Subcutaneous abdominal adipose tissue (tissue), 5 donors: Measurements from ENCODE around the gene DET1.
"Not testable (repeated sequence)": the region's sequence is repeated elsewhere in the genome, so short reads cannot be mapped to it uniquely, and the experiment has no call there.

ENCODE experiments used
- H3K27ac ChIP-seq: one replicate; pipeline ENCODE4 v1.7.0; 2013; ENCODE audit warnings: low read depth, mild to moderate bottlenecking, inconsistent platforms, low read length, moderate library complexity
- H3K27me3 ChIP-seq, 5 donors: one replicate each; pipeline ENCODE4 v1.7.0; 2013; ENCODE audit warnings: low read length in 5 of 5, inconsistent platforms in 1 of 5; ENCODE audit not compliant: control insufficient read depth in 5 of 5, insufficient read depth in 4 of 5
- H3K36me3 ChIP-seq, 5 donors: one replicate each; pipeline ENCODE4 v1.7.0; 2013; ENCODE audit warnings: low read length in 5 of 5; ENCODE audit not compliant: control insufficient read depth in 5 of 5, insufficient read depth in 5 of 5
- H3K4me1 ChIP-seq, 5 donors: one replicate each; pipeline ENCODE4 v1.7.0; 2013; ENCODE audit warnings: low read length in 5 of 5, mild to moderate bottlenecking in 3 of 5, moderate library complexity in 1 of 5; ENCODE audit not compliant: control insufficient read depth in 5 of 5, insufficient read depth in 5 of 5
- H3K4me3 ChIP-seq, 5 donors: one replicate each; pipeline ENCODE4 v1.7.0; 2013; ENCODE audit warnings: low read length in 5 of 5, low read depth in 1 of 5
- H3K9ac ChIP-seq, 5 donors: one replicate each; pipeline ENCODE4 v1.7.0; 2013; ENCODE audit warnings: low read length in 5 of 5, mild to moderate bottlenecking in 4 of 5, moderate library complexity in 3 of 5
- H3K9me3 ChIP-seq, 5 donors: one replicate each; pipeline ENCODE4 v1.7.0; 2013; ENCODE audit warnings: low read length in 5 of 5; ENCODE audit not compliant: control insufficient read depth in 5 of 5
- donor health status: healthy.
- donor health status: healthy.
- donor health status: healthy.
- donor health status: healthy.
- donor health status: healthy.

DET1 gene

GRCh38 chr15:88541709-88542341 is 4.7 kb downstream of the DET1 start:
- H3K4me1 ChIP-seq = peaks cover 0 to 6% (median under 1%) of the 10 kb centered on the region in 5 donors

GRCh38 chr15:88541111-88541510 is 5.4 kb downstream of the DET1 start:
- H3K4me3 ChIP-seq, H3K27ac ChIP-seq, H3K9me3 ChIP-seq, H3K27me3 ChIP-seq, H3K36me3 ChIP-seq, H3K9ac ChIP-seq, H3K4me1 ChIP-seq: not testable (repeated sequence)

More at GRCh38 chr15:88541709-88542341, 4.7 kb downstream of the DET1 start:
- Histone ChIP-seq H3K27me3 (no peaks in the 10 kb centered on the region), H3K9me3 (no peaks in the 10 kb centered on the region), H3K9ac (peak overlapping the region in 1 of 5 donors; percentile 32), H3K4me3 (no peak overlapping the region), H3K27ac (no peak overlapping the region), H3K36me3 (peaks cover 0 to 4% (median 0%) of the 10 kb centered on the region in 5 donors)

- not testable (repeated sequence) for H3K27ac ChIP-seq
Measured at GRCh38 chr15:88540350-88540749, 6.1 kb downstream of the DET1 start.

DNA sequence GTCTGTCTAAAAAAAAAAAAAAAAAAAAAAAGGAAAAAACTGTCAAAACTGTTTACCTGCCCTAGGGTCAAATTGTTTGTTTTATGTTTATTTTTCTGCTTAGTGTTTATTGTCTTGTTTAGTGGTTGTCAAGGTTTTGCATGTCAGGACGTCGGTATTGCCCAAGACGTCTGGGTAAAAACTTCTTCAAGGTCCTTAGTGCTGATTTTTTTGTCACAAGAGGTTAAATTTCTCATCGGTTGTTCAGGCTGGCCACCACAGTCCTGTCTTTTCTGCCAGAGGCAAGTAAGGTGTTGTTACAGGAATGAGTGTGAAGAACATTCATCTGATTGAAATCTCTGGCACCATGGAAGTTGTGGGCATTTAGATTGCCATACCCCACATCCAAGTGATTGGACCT is 7.0 kb downstream of the DET1 start:
- Histone ChIP-seq H3K9ac (no peak overlapping the region), H3K36me3 (peaks cover 0 to 4% (median 0%) of the 10 kb centered on the region in 5 donors), H3K4me3 (no peak overlapping the region), H3K9me3 (peaks cover 0 to 2% (median 0%) of the 10 kb centered on the region in 5 donors), H3K27ac (no peak overlapping the region), H3K4me1 (peaks cover 0 to 2% (median 0%) of the 10 kb centered on the region in 5 donors), H3K27me3 (no peaks in the 10 kb centered on the region)

More at GRCh38 chr15:88540350-88540749, 6.1 kb downstream of the DET1 start:
- not testable (repeated sequence) for H3K9ac ChIP-seq, H3K4me1 ChIP-seq, H3K9me3 ChIP-seq, H3K27me3 ChIP-seq, H3K4me3 ChIP-seq, H3K36me3 ChIP-seq

DNA sequence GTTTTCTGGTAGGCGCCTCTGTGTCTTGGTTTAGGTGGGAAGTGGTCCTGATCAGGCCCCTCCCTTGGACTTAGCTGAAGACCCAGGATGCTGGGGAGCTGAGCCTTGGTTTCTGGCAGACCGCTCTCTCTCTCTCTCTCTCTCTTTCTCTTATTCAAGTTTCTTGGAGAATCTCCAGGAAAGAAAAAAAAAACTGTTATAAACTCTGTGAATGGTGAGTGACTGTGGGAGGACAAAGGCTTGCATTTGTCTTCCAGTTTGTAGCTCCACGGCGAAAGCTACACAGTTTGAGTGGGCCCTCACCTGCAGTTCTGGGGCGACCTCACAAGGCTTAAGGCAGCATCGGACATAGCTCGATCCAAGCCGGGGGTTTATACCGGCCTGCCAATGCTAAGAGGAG is 7.5 kb downstream of the DET1 start:
- peaks cover 0 to 5% (median 0%) of the 10 kb centered on the region in 5 donors for H3K9me3 ChIP-seq
- no peak overlapping the region for H3K27ac ChIP-seq
- H3K4me3 ChIP-seq = no peak overlapping the region
- H3K36me3 ChIP-seq = peaks cover 0 to 4% (median 0%) of the 10 kb centered on the region in 5 donors
- peaks cover 0 to 5% (median 0%) of the 10 kb centered on the region in 5 donors for H3K4me1 ChIP-seq
- no peaks in the 10 kb centered on the region for H3K27me3 ChIP-seq
- no peak overlapping the region for H3K9ac ChIP-seq

DNA sequence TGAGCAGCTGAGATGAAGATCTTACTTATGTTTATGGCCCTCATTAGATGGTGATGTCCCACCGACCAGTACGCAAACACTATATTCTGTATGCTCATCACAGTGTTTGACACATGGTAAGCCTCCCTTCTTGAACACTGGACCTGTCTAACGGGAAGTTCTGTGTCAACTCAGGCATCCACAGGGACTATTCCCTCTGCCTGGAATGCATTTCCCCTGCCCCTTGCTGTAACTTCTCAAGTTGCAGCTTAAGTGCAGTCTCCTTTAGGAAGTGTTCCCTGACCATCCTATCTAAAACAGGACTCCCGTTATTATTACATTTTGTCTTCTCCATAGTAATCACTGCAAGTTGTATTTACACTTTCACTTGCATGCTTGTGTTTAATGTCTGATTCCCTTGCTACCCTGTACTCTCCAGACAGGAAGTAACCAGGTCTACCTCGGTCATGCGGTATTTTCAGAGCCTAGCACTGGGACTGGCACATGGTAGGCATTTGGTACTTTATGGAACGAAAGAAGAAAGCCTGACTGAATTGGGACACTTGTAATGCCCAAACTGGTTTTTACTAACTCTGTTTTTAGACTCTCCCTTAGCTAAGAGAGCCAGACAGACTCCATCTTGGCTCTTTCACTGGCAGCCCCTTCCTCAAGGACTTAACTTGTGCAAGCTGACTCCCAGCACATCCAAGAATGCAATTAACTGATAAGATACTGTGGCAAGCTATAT is 8.7 kb downstream of the DET1 start:
- Histone ChIP-seq H3K4me1 (peaks cover 0 to 5% (median 0%) of the 10 kb centered on the region in 5 donors), H3K9ac (no peak overlapping the region), H3K27ac (no peak overlapping the region), H3K27me3 (no peaks in the 10 kb centered on the region), H3K9me3 (peaks cover 0 to 5% (median 0%) of the 10 kb centered on the region in 5 donors), H3K4me3 (no peak overlapping the region), H3K36me3 (no peaks in the 10 kb centered on the region)

DNA sequence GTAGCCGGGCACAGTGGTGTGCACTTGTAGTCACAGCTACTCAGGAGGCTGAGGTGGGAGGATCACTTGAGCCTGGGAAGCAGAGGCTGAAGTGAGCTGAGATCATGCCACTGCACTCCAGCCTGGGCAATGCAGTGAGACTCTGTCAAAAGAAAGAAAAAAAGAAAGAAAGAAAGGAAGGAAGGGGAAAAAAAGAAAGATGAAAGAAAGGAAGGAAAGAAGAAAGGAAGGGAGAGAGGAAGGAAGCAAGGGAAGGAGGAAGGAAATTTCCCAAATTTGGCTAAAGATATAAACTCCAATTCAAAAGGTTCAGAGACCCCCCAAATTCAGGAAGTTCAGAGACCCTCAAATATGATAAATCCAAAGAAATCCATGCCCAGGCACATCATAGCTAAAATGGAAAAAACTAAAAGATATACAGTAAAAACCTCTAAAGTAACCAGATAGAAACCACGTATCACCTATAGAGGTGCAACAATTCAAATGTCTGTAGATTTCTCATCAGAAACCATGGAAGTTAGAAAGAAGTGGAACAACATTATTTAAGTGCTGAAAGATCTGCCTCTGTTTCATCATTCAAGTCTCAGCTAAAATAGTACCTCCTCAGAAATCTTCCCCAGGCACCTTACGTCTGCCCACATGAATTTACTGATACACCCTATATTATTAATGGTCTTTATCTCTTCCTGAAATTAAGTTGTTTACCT is 10.7 kb downstream of the DET1 start:
- Histone ChIP-seq H3K9ac (no peak overlapping the region), H3K4me1 (peaks cover 0 to 5% (median 0%) of the 10 kb centered on the region in 5 donors), H3K27ac (no peak overlapping the region), H3K27me3 (no peaks in the 10 kb centered on the region), H3K36me3 (peaks cover 3 to 8% (median 7%) of the 10 kb centered on the region in 5 donors), H3K9me3 (peaks cover 0 to 5% (median 0%) of the 10 kb centered on the region in 5 donors), H3K4me3 (no peak overlapping the region)

DNA sequence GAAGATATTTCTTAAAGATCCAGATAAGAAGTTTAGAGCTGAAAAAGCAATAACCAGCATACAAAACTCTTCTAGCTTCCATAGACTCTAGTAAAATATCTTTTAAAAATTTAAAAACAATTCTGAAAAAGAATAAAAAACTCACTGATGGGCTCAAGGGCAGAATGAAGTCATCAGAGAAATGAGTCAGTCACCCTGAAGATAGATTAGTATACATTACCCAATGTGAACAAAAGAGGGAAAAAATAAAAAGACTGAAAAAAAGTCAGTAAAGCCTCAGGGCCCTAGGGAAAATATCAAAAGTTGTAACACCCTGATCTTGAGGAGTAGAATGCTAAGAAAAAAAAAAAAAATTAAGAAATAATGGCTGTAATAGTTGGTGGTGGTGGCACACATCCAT is 11.4 kb downstream of the DET1 start:
- peaks cover 7 to 14% (median 14%) of the 10 kb centered on the region in 5 donors for H3K36me3 ChIP-seq
- no peak overlapping the region for H3K9ac ChIP-seq
- no peak overlapping the region for H3K4me3 ChIP-seq
- peaks cover 0 to 5% (median 0%) of the 10 kb centered on the region in 5 donors for H3K9me3 ChIP-seq
- H3K4me1 ChIP-seq = peaks cover 0 to 5% (median 0%) of the 10 kb centered on the region in 5 donors
- no peaks in the 10 kb centered on the region for H3K27me3 ChIP-seq
- no peak overlapping the region for H3K27ac ChIP-seq

DNA sequence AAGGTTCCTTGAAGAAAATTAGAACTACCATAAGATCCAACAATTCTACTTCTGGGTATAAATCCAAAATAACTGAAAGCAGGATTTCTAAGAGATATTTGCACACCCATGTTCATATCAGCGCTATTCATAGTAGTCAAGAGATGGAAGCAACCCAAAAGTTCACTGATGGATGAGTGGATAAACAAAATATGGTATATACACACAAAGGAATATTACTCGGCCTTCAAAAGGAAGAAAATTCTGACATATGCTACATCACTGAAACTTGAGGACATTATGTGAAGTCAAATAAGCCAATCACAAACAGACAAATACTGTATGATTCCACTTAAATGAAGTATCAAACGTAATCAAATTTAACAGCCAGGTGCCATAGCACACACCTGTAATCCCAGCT is 13.1 kb downstream of the DET1 start:
- peaks cover 0 to 5% (median 0%) of the 10 kb centered on the region in 5 donors for H3K4me1 ChIP-seq
- H3K9ac ChIP-seq = no peak overlapping the region
- H3K36me3 ChIP-seq = peaks cover 13 to 25% (median 23%) of the 10 kb centered on the region in 5 donors
- no peaks in the 10 kb centered on the region for H3K27me3 ChIP-seq
- no peak overlapping the region for H3K4me3 ChIP-seq
- peaks cover 0 to 5% (median 0%) of the 10 kb centered on the region in 5 donors for H3K9me3 ChIP-seq
- no peak overlapping the region for H3K27ac ChIP-seq
